Upper lobe of left lung (tissue), 6 donors: ENCODE results near the gene DUS1L. TPM values are rescaled to one million over a fixed set of nuclear protein-coding genes. Genes with fewer than 3 reads are reported as not detected.

Experiments
- ATAC-seq, 2 donors: fragments of 200-7000 bp; cut with Tn5 transposase; one replicate each; pipeline ENCODE4 v1.9.1; 2022; ENCODE audit warnings: mild to moderate bottlenecking in 2 of 2, moderate library complexity in 2 of 2; ENCODE audit not compliant: low FRiP score in 2 of 2
- DNase-seq, 2 donors: peaks; one replicate each; pipeline ENCODE4 v3.0.0-alpha.2; 2019 to 2020
- H3K27ac ChIP-seq, 4 donors: fragments of 200-600 bp; sonication (generic); one replicate each; pipeline ENCODE4 v1.5.1; 2016 to 2019
- H3K27me3 ChIP-seq, 4 donors: fragments of 200-600 bp; sonication (generic); one replicate each; pipeline ENCODE4 v1.5.1; 2017 to 2019
- H3K36me3 ChIP-seq, 4 donors: fragments of 200-600 bp; sonication (generic); one replicate each; pipeline ENCODE4 v1.5.1; 2016 to 2019
- H3K4me1 ChIP-seq, 4 donors: fragments of 200-600 bp; sonication (generic); one replicate each; pipeline ENCODE4 v1.5.1; 2018 to 2019
- H3K4me3 ChIP-seq, 4 donors: fragments of 200-600 bp; sonication (generic); one replicate each; pipeline ENCODE4 v1.5.1; 2017 to 2019; ENCODE audit warnings: mild to moderate bottlenecking in 2 of 4, moderate library complexity in 1 of 4
- H3K9me3 ChIP-seq, 4 donors: fragments of 200-600 bp; sonication (generic); one replicate each; pipeline ENCODE4 v1.5.1; 2018 to 2019
- EP300 ChIP-seq, 4 donors: sonication (generic); formaldehyde crosslinking; IDR thresholded peaks; one replicate each; pipeline ENCODE4 v1.5.1; 2017; ENCODE audit warnings: antibody characterized with exemption in 4 of 4, control low read depth in 2 of 4
- POLR2A ChIP-seq, 4 donors: fragments of 450-650 bp; IDR thresholded peaks; one replicate each; pipeline ENCODE4 v1.5.1; 2016 to 2017; ENCODE audit warnings: antibody characterized with exemption in 4 of 4, mild to moderate bottlenecking in 2 of 4
- POLR2AphosphoS5 ChIP-seq, 2 donors: sonication (generic); formaldehyde crosslinking; IDR thresholded peaks; one replicate each; pipeline ENCODE4 v1.5.1; 2017; ENCODE audit warnings: antibody characterized with exemption in 2 of 2
- WGBS, 2 donors: methylation state at CpG; one replicate each; pipeline ENCODE4 v1.1.5; 2017 to 2018; 5-methylcytosine and 5-hydroxymethylcytosine counted together
- total RNA-seq, 6 donors: library from RNA; depleted of rRNA in 4 of 6; stranded (reverse); fragments of >200 nt in 4 of 6; gene quantifications; one replicate each; pipeline versions ENCODE4 v1.1.0 to v1.2.1, GENCODE V29; 2016 to 2021
- TF ChIP-seq, protein P1 (sequence below), 6 experiments: fragments of 450-650 bp in 4 of 6; fragments of 200-600 bp in 2 of 6; sonication (generic) in 2 of 6; IDR thresholded peaks; one replicate each; pipeline ENCODE4 v1.5.1; 2016 to 2019; ENCODE audit warnings: antibody characterized with exemption in 6 of 6
- donor health status: DM: no; HTN: no; CAD: no; lungs with moderate emphysema.
- donor health status: DM: no; HTN: yes; CAD: no; lungs with severe emphysema.

The DUS1L gene
- total RNA-seq, 6 donors from 2014 or later, result 53.5 to 183 (median 106) TPM

DNA sequence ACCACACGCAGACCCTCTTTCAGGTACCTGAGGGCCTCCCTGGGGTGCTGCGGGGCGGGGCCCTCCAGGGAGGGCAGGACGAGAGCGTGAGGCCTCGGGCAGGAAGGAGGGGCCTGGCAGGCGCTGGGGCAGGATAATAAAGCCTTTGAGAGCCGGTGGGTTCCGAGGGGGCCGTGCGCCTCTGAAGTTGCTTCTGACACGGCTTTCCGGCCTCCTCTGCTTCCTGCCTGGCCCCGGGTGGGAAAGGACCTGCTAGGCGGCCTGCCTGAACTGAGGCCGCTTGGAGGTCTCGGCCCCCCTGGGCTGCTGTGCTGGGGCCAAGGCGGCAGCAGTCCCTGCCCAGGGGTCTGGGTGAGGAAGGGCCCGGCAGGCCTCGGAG, 53.4 kb downstream of the DUS1L start:
- peak in 1 of 2 donors; percentile 81 for DNase-seq
- no peak for ATAC-seq

DNA sequence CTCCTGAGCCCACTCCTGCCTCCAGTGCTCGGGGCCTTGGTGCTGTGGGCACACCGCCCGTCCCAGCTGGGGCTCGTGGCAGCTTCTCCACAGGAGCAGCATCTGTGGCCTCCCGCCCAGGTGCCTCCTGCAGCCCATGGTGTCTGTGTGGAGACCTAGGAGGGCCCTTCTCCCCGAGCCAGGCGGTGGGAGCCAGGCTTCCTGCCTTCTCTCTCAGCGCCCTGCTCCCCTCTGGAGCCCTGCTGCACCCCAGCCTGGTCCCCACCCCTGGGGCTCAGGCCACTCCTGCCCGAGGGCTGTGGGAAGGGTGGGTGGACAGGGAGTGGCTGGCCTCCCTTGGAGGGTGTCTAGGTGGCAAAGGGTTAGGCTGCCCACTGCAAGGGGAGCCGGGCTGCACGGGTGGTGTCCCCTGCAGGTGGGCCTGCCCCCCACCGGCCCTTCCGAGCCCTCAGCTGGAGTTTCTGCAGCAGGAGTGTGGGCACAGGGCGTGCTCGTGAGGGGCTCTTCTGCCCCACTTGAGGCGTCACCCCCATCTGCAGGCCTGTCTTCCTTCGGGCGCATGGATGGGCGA, 53.9 kb downstream of the DUS1L start:
- H3K27me3 ChIP-seq, result no peaks in the 10 kb centered on the region
- H3K4me3 ChIP-seq, result no peak overlapping the region
- WGBS, 2 donors, result 87 to 95% methylated on average over 3 to 19 of the region's 19 CpGs
- peak in 1 of 2 donors; percentile 73 for DNase-seq
- peak overlapping the region; percentile 76 to 91 (median 80) for H3K27ac ChIP-seq
- peaks cover 0 to 15% (median 5%) of the 10 kb centered on the region in 4 donors for H3K36me3 ChIP-seq
- H3K4me1 ChIP-seq, result peaks cover 0 to 33% (median 19%) of the 10 kb centered on the region in 4 donors
- no peak for ATAC-seq
- H3K9me3 ChIP-seq, result no peaks in the 10 kb centered on the region
- TF ChIP-seq, protein P1, sequence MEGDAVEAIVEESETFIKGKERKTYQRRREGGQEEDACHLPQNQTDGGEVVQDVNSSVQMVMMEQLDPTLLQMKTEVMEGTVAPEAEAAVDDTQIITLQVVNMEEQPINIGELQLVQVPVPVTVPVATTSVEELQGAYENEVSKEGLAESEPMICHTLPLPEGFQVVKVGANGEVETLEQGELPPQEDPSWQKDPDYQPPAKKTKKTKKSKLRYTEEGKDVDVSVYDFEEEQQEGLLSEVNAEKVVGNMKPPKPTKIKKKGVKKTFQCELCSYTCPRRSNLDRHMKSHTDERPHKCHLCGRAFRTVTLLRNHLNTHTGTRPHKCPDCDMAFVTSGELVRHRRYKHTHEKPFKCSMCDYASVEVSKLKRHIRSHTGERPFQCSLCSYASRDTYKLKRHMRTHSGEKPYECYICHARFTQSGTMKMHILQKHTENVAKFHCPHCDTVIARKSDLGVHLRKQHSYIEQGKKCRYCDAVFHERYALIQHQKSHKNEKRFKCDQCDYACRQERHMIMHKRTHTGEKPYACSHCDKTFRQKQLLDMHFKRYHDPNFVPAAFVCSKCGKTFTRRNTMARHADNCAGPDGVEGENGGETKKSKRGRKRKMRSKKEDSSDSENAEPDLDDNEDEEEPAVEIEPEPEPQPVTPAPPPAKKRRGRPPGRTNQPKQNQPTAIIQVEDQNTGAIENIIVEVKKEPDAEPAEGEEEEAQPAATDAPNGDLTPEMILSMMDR (IDR thresholded peaks at IDR 0.05), result no peak
- no peak for TF ChIP-seq POLR2A (IDR thresholded peaks at IDR 0.05)
- no peak for TF ChIP-seq POLR2AphosphoS5 (IDR thresholded peaks at IDR 0.05)
- TF ChIP-seq EP300 (IDR thresholded peaks at IDR 0.05), result no peak

More for the DNA sequence above, 53.4 kb downstream of the DUS1L start:
- H3K4me3 ChIP-seq, result no peak overlapping the region
- no peaks in the 10 kb centered on the region for H3K27me3 ChIP-seq
- H3K36me3 ChIP-seq, result peaks cover 0 to 17% (median 5%) of the 10 kb centered on the region in 4 donors
- WGBS, 2 donors, result 54 to 69% methylated on average over 12 to 20 of the region's 20 CpGs
- peak overlapping the region; percentile 76 to 91 (median 80) for H3K27ac ChIP-seq
- peaks cover 0 to 36% (median 20%) of the 10 kb centered on the region in 4 donors for H3K4me1 ChIP-seq
- no peaks in the 10 kb centered on the region for H3K9me3 ChIP-seq
- TF ChIP-seq POLR2AphosphoS5 (IDR thresholded peaks at IDR 0.05) (no peak), POLR2A (IDR thresholded peaks at IDR 0.05) (no peak), EP300 (IDR thresholded peaks at IDR 0.05) (no peak)
- TF ChIP-seq, protein P1 (IDR thresholded peaks at IDR 0.05), result no peak

DNA sequence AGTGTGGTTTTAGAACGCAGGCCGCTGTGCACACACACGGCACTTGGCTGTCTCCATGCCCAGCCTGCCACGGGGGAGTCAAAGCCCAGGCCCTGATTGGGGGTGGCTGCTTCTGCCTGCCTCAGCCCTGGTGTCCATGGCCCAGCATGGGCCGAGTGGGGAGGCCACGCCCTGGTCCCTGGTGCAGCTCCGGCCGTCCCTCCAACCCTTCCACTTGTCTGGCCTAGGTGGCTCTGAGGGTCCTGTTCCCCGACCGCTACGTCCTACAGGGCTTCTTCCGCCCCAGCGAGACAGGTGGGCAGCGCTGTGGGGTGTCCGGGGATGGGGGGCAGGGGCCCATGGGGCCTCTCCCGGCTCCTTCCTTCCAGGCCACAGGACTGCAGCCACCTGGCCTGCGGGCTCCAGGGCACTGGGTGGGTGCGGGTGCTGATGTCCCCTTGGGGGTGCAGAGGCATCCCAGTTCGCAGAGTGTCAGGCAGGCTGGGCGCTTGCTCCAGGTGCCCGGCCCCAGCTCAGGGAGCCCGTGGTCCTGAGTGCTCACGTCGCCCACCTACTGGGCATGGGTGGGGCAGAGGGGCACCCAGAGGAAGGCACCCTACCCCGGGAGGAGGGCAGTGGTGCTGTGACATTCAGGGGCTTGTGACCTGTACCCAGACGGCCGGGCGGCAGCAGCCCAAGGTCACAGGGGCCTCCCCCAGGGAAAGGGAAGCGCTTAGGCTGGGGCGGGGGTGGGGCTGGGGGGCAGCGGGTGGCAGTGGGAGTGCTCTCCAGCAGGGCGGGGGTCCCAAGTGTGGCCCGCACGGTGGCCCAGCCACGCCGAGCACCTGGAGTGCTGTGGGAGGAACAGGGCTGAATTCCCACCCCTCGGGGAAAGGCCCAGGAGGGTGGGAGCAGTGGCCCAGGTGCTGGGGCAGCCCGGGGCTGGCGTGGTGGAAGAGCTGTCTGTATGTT, 54.8 kb downstream of the DUS1L start:
- Histone ChIP-seq H3K4me3 (no peak overlapping the region), H3K27me3 (no peaks in the 10 kb centered on the region), H3K27ac (no peak overlapping the region), H3K36me3 (peaks cover 0 to 15% (median 5%) of the 10 kb centered on the region in 4 donors), H3K4me1 (peaks cover 0 to 32% (median 19%) of the 10 kb centered on the region in 4 donors), H3K9me3 (no peaks in the 10 kb centered on the region)
- ATAC-seq (no peak), DNase-seq (peak in 1 of 2 donors; percentile 70)
- no peak for TF ChIP-seq EP300 (IDR thresholded peaks at IDR 0.05)
- TF ChIP-seq POLR2AphosphoS5 (IDR thresholded peaks at IDR 0.05), result no peak
- no peak for TF ChIP-seq POLR2A (IDR thresholded peaks at IDR 0.05)
- WGBS, 2 donors, result 93 to 97% methylated on average over 13 to 23 of the region's 39 CpGs

DNA sequence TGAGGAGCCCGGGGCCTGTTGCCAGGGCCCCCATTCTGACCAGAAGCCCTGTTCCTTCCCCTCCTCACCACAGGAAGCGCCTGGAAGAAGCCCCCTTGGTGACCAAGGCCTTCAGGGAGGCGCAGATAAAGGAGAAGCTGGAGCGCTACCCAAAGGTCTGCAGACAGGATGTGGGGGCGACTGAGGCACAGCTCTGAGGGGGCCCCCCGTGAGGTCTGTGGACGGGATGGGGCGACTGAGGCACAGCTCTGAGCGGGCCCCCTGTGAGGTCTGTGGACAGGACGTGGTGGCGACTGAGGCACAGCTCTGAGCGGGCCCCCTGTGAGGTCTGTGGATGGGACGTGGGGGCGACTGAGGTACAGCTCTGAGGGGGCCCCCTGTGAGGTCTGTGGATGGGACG, 56.2 kb downstream of the DUS1L start:
- Histone ChIP-seq H3K9me3 (no peaks in the 10 kb centered on the region), H3K27me3 (no peaks in the 10 kb centered on the region), H3K27ac (no peak overlapping the region), H3K4me1 (peaks cover 0 to 26% (median 14%) of the 10 kb centered on the region in 4 donors), H3K36me3 (peaks cover 0 to 15% (median 5%) of the 10 kb centered on the region in 4 donors), H3K4me3 (no peak overlapping the region)
- TF ChIP-seq POLR2AphosphoS5 (IDR thresholded peaks at IDR 0.05), result no peak
- TF ChIP-seq, protein P1 (IDR thresholded peaks at IDR 0.05), result no peak
- no peak for TF ChIP-seq EP300 (IDR thresholded peaks at IDR 0.05)
- no peak for TF ChIP-seq POLR2A (IDR thresholded peaks at IDR 0.05)
- ATAC-seq (no peak), DNase-seq (peak in 1 of 2 donors; percentile 37)
- 65 to 83% methylated on average over 12 to 15 of the region's 15 CpGs for WGBS, 2 donors

DNA sequence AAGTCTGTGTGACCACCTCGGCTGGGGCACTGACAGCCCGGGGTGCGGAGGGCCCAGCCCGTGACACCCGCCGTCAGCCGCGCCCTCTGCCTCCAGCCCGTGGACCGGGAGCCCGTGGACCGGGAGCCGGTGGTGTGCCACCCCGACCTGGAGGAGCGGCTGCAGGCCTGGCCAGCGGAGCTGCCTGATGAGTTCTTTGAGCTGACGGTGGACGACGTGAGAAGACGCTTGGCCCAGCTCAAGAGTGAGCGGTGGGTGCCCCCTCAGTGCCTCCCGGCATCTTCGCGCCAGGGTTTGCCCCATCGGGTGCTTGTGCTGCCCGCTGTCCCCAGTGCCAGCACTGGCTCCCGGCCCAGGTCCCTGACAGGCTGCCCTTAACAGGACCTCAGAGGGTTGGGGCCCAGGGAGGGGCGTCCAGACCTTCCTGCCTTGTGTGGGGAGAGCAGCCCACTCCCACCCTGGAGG, 56.6 kb downstream of the DUS1L start:
- ATAC-seq, result no peak
- Histone ChIP-seq H3K36me3 (peaks cover 0 to 15% (median 5%) of the 10 kb centered on the region in 4 donors), H3K9me3 (no peaks in the 10 kb centered on the region), H3K27ac (no peak overlapping the region), H3K4me3 (no peak overlapping the region), H3K4me1 (peaks cover 0 to 21% (median 10%) of the 10 kb centered on the region in 4 donors), H3K27me3 (no peaks in the 10 kb centered on the region)
- peak in 1 of 2 donors; percentile 81 for DNase-seq
- TF ChIP-seq EP300 (IDR thresholded peaks at IDR 0.05) (no peak), POLR2A (IDR thresholded peaks at IDR 0.05) (no peak), POLR2AphosphoS5 (IDR thresholded peaks at IDR 0.05) (no peak)
- TF ChIP-seq, protein P1 (IDR thresholded peaks at IDR 0.05), result no peak
- 82 to 88% methylated on average over 5 to 18 of the region's 28 CpGs for WGBS, 2 donors
